ENCODE data around the gene DNAH17. TPM values are rescaled to one million over a fixed set of nuclear protein-coding genes. Genes with fewer than 3 reads are reported as not detected.

The DNAH17 gene
- total RNA-seq, 1 experiment from 2014 or later, result 0.13 TPM

GRCh38 chr17:78458736-78459335 lies 118.4 kb downstream of the DNAH17 start:
- Histone ChIP-seq H2BK12ac (ENCODE audit: insufficient read length, low read depth, low read length) (no peak overlapping the region), H2AK5ac (ENCODE audit: insufficient read length, low read length) (no peak overlapping the region), H2BK15ac (ENCODE audit: low read depth, low read length) (no peak overlapping the region), H2BK120ac (ENCODE audit: low read depth, low read length, poor library complexity, severe bottlenecking) (no peak overlapping the region), H2AFZ (ENCODE audit: low read length) (no peak overlapping the region), H3K23ac (ENCODE audit: insufficient read length, low read depth, low read length) (no peak overlapping the region), H3K56ac (ENCODE audit: insufficient read length, low read depth, low read length) (no peak overlapping the region), H3K9me3 (ENCODE audit: control insufficient read depth, low read depth, low read length) (no peaks in the 10 kb centered on the region), H3K79me2 (ENCODE audit: insufficient read depth, low read length) (no peaks in the 10 kb centered on the region), H3K14ac (ENCODE audit: insufficient read depth, low read length) (no peak overlapping the region), H3T11ph (ENCODE audit: low read length) (no peak overlapping the region), H3K79me1 (ENCODE audit: insufficient read depth, low read depth, low read length, poor library complexity, severe bottlenecking) (no peaks in the 10 kb centered on the region), H4K91ac (ENCODE audit: insufficient read length, low read depth, low read length) (no peak overlapping the region), H4K5ac (ENCODE audit: insufficient read length, low read depth, low read length) (no peak overlapping the region), H2BK5ac (ENCODE audit: insufficient read length, low read length) (no peak overlapping the region), H3K18ac (ENCODE audit: insufficient read length, low read depth, low read length) (no peak overlapping the region), H4K8ac (replicated peaks; ENCODE audit: insufficient read length, low read depth, low read length) (no peak overlapping the region), H3K4me1 (ENCODE audit: insufficient read depth, low read length) (no peaks in the 10 kb centered on the region; the same call in 1 of the 2 replicates), H3K9ac (ENCODE audit: extremely low read depth, insufficient read length, low read length) (no peak overlapping the region), H3K23me2 (ENCODE audit: insufficient read length, low read depth, low read length, poor library complexity, severe bottlenecking) (no peaks in the 10 kb centered on the region), H3K4me2 (ENCODE audit: insufficient read depth, insufficient read length, low read length) (no peak overlapping the region), H3K27me3 (ENCODE audit: insufficient read depth, low read length) (no peaks in the 10 kb centered on the region), H2BK20ac (ENCODE audit: low read depth, low read length, poor library complexity, severe bottlenecking) (no peak overlapping the region), H3K27ac (ENCODE audit: insufficient read length, low read depth, low read length) (no peak overlapping the region), H4K20me1 (ENCODE audit: control insufficient read depth, insufficient read depth, insufficient read length) (no peaks in the 10 kb centered on the region), H3K4ac (ENCODE audit: low read depth, low read length) (no peak overlapping the region)
- Mint-ChIP-seq H3K27me3 (ENCODE audit: low read depth) (no peaks in the 10 kb centered on the region), H3K36me3 (ENCODE audit: insufficient read depth in 1 of 3, low read depth in 3 of 3) (no peaks in the 10 kb centered on the region), H3K27ac (no peak overlapping the region), H3K4me1 (peaks cover 0 to 3% of the 10 kb centered on the region in 2 experiments; a peak in 1 of 4 replicates), H3K9me3 (no peaks in the 10 kb centered on the region; a peak in 1 of 5 replicates), H3K4me3 (no peak overlapping the region)
- no peak for DNase-seq
- no peak for TF ChIP-seq CTCF (conservative IDR thresholded peaks at IDR 0.05)
- WGBS (ENCODE audit: extremely low coverage, insufficient read length, low lambda C conversion rate), result no CpG with 5 or more reads among the region's 37 CpGs

Data from H9 (cell line).